GM21786 (cell line): Measurements from ENCODE around the gene ROBO4.
A peak's percentile ranks its signal among the peaks of the same experiment; 100 is the strongest.

Source experiments
- ATAC-seq: cut with Tn5 transposase; IDR thresholded peaks from one replicate; pipeline ENCODE4 v1.9.1; 2021; ENCODE audit not compliant: unreplicated experiment

The ROBO4 gene

GRCh38 chr11:124890683-124891372 lies 6.8 kb downstream of the ROBO4 start:
- no peak for ATAC-seq

DNA sequence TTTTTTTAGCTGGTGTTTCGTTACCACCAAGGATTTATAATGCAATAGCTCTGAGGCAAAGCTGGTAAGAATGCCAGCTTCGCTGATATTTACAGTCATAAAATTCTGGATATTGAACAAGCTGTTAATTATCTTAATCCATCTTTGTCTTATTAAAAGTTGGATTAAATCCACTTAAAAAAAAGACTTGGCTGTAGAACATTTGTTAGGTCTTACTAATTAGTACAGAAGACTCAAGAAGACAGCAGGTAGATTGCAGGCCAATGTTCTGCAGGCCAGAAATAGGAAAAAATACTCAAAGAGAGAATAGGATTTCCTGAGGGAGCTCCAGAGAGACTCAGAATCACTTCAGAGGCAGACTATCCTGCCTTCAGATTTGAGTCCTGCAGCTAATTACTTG lies 7.5 kb downstream of the ROBO4 start:
- ATAC-seq = no peak

- ATAC-seq = no peak
These were observed 8.2 kb downstream of the ROBO4 start for GRCh38 chr11:124889191-124890091.

DNA sequence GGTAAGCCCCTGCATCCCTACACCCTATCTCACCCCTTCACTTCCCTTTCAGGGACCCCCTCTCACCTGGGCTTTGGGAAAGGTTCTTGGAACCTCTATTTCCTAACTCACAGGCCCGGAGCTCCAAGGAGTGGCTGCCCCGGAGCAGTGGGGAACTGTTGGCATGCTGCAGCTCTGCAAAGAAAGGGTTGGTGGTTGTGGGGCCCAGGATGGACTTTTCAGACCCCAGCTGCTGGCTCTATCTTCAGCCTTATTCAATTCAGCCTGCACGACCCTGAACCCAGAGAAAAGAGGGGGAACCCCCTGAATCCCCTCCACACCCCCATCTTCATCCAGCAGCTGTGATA lies 10.0 kb downstream of the ROBO4 start:
- no peak for ATAC-seq

DNA sequence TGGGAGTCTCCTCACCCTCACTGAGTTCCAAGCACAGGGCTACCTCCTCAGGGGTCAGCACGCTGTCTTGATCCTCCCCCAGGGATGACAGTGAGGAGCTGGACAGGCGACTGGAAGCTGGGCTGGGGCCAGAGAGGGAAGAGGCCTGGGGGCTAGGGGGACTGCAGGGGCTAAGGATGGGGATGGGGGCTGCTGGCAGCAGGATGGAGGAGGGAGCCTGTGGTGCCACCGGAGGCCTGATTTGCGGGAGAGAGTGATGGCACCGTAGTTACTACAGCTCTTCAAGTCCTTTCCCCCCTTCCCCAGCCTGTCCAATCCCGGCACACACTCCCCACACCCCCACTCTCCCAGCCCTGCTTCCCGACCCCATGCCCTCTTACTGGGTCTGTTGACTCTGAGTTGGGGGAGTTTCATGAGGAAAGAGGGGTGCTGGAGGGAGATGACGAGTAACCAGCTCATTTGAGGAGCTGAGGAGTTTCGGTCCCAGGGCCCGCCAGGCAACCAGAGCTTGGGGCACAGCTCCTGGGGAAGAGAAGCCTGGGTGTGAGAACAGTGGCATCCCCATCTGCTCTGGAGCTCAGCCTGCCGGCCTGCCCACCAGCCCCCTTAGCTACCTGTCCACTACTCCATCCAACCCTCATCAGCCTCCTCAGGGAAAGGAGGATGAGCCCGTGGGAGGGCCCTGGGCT lies 10.5 kb downstream of the ROBO4 start:
- no peak for ATAC-seq

DNA sequence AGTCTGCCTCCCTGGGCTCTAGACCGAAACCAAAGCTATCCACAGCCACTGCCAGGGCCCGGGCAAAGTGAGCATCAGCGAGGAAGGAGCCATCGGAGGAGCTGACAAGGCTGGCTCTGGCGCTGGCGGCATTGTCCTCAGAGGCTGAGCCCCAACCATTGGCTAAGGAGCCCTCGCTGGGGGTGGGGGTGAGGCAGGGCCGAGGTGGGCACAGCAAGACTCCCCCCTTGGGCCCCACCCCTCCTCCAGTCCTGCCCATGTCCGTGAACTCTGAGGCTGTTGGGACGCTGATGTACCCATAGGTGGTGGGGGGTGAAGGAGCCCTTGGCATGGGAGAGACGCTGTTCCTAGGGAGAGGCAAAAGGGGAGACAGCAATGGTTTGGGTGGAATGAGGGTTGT lies 11.2 kb downstream of the ROBO4 start:
- no peak for ATAC-seq

DNA sequence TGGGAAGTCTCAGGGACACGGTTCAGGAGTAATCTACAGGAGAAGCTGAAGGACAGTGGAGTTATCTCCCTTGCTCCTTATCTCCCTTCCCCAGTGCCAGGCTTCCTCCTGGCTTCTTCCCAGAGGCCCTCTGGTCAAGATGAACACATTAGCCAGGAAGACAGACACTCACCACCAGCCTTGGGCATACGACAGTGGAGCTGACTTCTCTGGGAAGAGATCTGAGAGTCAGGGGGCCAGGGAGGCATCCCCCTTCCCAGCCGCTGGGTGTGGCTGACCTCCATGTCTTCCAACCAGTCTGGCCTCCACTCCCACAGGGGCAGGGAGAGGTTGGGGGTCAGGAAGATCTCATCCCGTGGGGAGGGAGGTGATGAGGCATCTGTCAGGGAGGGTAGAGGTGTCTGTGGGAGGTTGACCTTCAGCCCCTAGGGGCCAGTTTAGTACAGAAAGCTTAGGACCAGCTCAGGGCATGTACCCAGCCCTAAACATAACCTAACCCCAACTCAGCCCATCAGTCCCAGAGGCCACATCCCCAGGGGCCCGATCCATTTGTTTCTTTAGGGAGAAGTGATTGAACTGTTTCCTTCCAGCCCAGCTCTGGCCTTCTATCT lies 12.7 kb downstream of the ROBO4 start:
- ATAC-seq = no peak

DNA sequence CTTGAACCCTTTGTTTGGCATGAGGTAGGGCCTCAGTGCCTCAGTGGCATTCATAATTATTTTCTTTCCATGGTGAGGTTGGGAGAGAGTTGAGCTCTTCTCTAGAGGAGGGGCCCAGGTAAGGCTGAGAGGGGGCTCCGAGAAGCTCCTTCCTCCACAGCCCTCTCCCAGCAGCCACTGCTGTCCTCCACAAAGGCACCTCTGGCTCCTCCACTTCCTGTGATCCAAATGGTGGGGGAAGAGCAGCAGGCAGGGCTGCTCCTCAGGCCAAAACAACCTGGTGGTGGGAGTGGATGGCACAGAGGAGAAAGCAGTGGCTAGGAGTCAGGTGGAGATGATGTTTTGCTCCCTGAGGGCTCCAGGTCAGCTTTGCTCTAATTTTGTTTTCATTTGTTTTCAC lies 13.3 kb downstream of the ROBO4 start:
- ATAC-seq = no peak

GRCh38 chr11:124882339-124883071 lies 15.2 kb downstream of the ROBO4 start:
- ATAC-seq = no peak

- no peak for ATAC-seq
These were observed 16.7 kb downstream of the ROBO4 start for GRCh38 chr11:124880958-124881357.

DNA sequence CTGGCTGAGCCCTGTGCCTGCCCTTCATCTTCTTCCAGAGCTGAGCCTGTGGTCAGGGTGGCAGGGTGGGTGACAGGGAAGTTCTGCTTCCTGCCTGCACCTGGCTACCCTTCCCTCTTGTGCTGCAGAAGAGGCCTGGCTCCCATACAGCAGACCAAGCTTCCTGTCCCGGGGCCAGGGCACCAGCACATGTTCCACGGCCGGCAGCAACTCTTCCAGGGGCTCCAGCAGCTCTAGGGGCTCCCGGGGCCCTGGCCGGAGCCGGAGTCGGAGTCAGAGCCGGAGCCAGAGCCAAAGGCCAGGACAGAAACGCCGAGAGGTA lies 17.4 kb downstream of the ROBO4 start:
- ATAC-seq = no peak

DNA sequence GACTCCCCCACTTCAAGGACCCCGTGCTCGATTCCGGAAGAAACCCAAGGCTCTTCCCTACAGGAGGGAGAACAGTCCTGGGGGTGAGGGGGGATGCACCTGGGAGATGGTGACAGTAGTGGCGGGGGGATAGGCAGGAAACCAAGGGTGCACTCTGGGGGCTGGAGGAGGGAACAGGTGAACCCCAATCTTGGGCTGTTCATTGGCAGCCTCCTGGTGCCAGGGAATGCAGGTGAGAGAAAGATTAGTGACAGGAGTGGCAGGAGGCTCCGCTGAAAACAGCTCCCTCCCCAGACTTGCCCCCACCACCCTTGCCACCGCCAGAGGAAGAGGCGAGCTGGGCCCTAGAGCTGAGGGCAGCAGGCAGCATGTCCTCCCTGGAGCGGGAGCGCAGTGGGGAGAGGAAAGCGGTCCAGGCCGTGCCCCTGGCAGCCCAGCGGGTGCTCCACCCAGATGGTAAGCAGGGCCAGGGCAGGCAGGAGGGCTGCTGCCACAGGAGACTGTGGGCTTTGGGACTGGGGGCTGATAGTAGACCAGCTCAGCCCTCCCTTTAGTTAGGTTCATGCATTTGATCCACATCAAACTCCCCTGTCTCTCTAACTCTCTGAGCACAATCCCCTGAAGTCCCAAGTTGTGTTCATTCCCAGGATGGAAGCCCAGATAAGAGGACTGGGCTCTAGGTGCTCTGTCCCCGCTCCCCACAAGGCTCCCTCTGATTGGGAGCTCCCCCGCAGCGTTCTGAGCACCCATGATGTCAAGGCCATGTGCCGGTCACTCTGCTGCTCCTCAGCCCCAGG lies 18.0 kb downstream of the ROBO4 start:
- ATAC-seq = no peak

GRCh38 chr11:124878759-124879492 lies 18.7 kb downstream of the ROBO4 start:
- no peak for ATAC-seq

DNA sequence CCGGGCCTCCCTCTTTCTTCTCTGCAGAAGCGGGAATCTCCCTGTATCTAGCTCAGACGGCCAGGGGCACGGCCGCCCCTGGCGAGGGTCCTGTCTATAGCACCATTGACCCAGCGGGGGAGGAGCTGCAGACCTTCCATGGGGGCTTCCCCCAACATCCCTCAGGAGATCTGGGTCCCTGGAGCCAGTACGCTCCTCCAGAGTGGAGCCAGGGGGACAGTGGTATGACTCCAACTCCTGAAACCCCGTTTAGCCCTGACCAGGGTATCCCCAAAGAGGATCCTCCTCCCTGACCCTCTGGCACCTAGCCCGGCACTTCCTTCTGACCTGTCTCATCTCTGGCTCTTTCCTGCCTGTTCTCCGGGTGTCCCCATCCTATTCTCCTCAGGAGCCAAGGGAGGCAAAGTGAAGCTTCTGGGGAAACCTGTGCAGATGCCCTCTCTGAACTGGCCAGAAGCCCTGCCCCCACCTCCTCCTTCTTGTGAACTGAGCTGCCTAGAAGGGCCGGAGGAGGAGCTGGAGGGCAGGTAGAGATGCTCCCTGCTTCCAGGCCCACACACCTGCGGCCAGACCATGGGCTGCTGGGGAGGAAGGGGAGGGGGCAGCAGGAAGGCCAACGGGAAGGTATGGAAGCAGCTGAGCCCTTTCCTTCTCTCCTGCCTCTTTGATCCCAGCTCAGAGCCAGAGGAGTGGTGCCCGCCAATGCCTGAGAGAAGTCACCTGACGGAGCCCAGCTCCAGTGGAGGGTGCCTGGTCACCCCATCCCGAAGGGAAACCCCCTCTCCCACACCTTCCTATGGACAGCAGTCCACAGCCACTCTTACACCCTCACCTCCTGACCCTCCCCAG lies 19.5 kb downstream of the ROBO4 start:
- no peak for ATAC-seq

DNA sequence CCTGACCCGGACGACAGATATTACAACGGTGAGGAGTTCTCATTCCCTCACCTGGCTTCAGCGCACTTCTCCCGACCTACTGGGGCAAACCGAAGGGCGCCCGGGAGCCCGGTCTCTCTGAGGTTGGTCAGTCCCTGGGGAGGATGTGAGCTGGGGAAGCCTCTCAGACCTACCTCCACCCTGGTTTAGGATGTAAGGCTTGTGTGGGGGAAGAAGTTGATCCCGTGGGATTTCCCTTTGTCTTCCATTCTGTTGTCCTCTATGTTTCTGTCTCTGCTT lies 20.1 kb downstream of the ROBO4 start:
- ATAC-seq = no peak

DNA sequence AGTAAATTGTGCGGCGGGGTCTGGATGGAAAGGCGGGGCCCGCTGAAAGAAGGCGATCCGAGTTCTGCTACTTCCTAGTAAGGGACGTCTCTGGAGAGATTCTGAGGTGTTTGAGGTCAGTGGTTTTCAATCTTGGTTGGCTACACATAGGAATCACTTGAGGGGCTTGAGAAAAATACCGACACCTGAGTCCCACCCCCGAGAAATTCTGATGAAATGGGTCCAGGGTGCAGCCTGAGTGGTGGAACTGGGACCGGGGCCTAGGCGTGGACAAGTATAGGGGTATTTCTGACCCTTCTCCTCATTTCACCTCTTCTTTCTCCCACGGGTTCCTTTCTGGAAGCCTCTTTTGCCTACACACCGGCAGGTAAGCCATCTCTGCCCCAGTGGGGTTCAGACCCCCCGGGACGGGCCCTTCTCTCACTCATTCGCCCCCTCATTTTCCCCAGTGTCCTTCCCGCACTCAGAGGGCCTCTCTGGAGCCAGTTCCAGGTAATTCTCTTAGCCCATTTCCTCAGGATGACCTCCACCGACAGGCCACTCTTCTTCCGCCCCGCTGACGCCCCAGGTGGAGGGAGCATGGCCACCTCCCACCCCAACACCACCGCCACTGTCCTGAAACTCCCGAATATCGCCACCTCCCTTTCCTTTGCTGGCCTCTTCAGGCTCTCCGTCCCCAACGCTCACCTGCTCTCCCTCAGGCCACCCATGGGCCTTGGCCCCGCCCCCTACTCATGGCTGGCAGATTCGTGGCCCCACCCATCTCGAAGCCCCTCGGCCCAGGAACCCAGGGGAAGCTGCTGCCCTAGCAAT lies 20.6 kb downstream of the ROBO4 start:
- no peak for ATAC-seq

DNA sequence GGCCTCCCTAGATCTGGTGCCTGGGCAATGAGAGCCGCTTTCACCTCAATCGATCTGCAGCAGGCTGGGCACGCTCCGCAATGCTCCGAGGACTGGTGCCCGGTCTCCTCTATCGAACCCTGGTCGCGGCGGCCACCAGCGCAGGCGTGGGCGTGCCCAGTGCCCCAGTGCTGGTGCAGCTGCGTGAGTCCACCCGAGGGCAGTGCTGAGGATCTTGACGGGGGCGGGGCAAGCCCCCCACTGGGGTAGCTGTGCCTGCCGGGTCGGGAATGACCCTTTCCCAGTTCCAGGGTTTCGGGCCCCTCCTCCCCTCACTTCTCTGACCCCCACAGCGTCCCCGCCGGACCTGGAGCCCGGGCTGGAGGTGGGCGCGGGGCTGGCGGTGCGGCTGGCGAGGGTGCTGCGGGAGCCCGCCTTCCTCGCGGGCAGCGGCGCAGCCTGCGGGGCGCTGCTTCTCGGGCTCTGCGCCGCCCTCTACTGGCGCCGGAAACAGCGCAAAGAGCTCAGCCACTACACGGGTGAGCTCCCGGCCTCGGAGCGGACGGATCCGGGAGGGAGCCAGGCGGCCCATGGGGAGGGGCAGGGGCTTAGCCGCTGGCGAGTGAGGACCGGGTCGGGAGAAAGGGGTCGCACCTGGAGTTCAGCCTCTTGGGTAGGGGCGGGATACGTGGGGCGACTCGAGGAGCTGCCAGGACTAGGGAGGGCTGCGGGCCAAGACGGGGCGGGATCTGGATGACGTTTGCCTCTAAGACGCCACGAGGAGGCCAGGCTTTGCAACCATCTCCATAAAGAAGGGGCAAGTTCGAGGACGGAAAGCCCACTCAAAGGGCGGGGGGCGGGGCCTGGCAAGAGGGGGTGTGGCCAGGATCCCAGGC lies 21.5 kb downstream of the ROBO4 start:
- ATAC-seq = peak; percentile 90
